Measurements from ENCODE around the gene NME9.

DNA sequence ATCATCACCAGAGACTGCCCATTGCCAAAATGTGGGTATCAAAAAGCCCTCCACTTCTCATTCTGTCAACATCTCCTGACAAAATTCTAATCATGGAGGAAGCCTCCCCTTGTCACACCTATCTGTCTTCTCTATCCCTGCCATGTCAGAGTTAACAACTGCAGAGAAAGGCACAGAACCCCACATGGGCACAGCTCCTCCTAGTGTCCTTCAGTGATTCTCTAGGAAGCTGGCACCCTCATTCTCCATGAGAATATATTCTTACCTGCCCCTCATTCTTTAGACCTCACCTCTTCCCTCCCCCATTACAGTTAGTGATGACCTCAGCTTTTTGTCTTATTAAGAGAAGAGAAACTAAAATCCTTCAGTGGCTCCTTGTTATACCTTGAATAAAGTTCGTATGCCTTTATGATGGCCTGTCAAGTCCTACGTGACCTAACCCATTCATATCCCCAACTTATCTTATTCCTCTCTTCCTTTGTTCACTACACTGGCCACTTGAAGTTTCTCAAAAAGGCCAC lies 44.6 kb downstream of the NME9 start:
- TF ChIP-seq, protein P1, sequence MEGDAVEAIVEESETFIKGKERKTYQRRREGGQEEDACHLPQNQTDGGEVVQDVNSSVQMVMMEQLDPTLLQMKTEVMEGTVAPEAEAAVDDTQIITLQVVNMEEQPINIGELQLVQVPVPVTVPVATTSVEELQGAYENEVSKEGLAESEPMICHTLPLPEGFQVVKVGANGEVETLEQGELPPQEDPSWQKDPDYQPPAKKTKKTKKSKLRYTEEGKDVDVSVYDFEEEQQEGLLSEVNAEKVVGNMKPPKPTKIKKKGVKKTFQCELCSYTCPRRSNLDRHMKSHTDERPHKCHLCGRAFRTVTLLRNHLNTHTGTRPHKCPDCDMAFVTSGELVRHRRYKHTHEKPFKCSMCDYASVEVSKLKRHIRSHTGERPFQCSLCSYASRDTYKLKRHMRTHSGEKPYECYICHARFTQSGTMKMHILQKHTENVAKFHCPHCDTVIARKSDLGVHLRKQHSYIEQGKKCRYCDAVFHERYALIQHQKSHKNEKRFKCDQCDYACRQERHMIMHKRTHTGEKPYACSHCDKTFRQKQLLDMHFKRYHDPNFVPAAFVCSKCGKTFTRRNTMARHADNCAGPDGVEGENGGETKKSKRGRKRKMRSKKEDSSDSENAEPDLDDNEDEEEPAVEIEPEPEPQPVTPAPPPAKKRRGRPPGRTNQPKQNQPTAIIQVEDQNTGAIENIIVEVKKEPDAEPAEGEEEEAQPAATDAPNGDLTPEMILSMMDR (conservative IDR thresholded peaks at IDR 0.05; ENCODE audit: low read depth, low read length) = peak; percentile 42
- TF ChIP-seq EZH2phosphoT487 (IDR thresholded peaks at IDR 0.05; ENCODE audit: borderline replicate concordance, low read length) = no peak
- TF ChIP-seq EZH2 (IDR thresholded peaks at IDR 0.05; ENCODE audit: low read length, unreplicated experiment) = no peak

Data from PC-3 (cell line).